Heart right ventricle (tissue), 16 donors: ENCODE results near the gene CFAP298. TPM values are rescaled to one million over a fixed set of nuclear protein-coding genes. Genes with fewer than 3 reads are reported as not detected.
A peak's percentile ranks its signal among the peaks of the same experiment; 100 is the strongest.

Experiments used
- ATAC-seq, 8 donors: fragments of 200-7000 bp; cut with Tn5 transposase; one replicate each; pipeline ENCODE4 v1.9.1; 2020; ENCODE audit warnings: mild to moderate bottlenecking in 8 of 8, moderate library complexity in 8 of 8, moderate number of reproducible peaks in 1 of 8
- DNase-seq, 2 donors: peaks; one replicate each; pipeline ENCODE4 v3.0.0-alpha.2; 2020
- H3K27ac ChIP-seq, 10 donors: fragments of 200-600 bp; sonication (generic) in 2 of 10; one replicate each; pipeline versions ENCODE4 v1.5.0 to v1.8.0; 2020 to 2022; ENCODE audit warnings: mild to moderate bottlenecking in 3 of 10
- H3K27me3 ChIP-seq, 7 donors: fragments of 200-600 bp; one replicate each; pipeline ENCODE4 v1.8.0; 2021 to 2022; ENCODE audit warnings: mild to moderate bottlenecking in 2 of 7
- H3K36me3 ChIP-seq, 9 donors: fragments of 200-600 bp; sonication (generic) in 1 of 9; one replicate each; pipeline versions ENCODE4 v1.5.0 to v1.8.0; 2020 to 2022; ENCODE audit warnings: mild to moderate bottlenecking in 2 of 9
- H3K4me1 ChIP-seq, 9 donors: fragments of 200-600 bp; sonication (generic) in 1 of 9; one replicate each; pipeline versions ENCODE4 v1.5.0 to v1.8.0; 2020 to 2022; ENCODE audit warnings: mild to moderate bottlenecking in 4 of 9
- H3K4me3 ChIP-seq, 10 donors: fragments of 200-600 bp; sonication (generic) in 2 of 10; one replicate each; pipeline versions ENCODE4 v1.5.0 to v1.8.0; 2020 to 2022; ENCODE audit warnings: mild to moderate bottlenecking in 7 of 10, moderate library complexity in 2 of 10
- H3K9me3 ChIP-seq, 11 donors: fragments of 200-600 bp in 10 of 11; sonication (generic) in 2 of 11; one replicate each; pipeline versions ENCODE4 v1.5.0 to v1.8.0; 2013 to 2022; ENCODE audit warnings: mild to moderate bottlenecking in 2 of 11, control low read depth in 1 of 11, moderate library complexity in 1 of 11
- WGBS, 2 donors: extraction: QIAGEN DNeasy Blood & Tissue Kit; methylation state at CpG; one replicate each; pipeline ENCODE4 v1.1.7; 2013; ENCODE audit warnings: inconsistent platforms in 1 of 2; 5-methylcytosine and 5-hydroxymethylcytosine counted together
- intact Hi-C, 10 donors: fragments of 100-400 bp; cut with DNase I; formaldehyde crosslinking; loops; one replicate each; pipeline versions ENCODE4 v1.11.1 to v1.14.2; 2022
- polyA plus RNA-seq, 2 donors: library from polyadenylated mRNA; stranded (reverse); fragments of 200-250 nt; gene quantifications; one replicate each; pipeline ENCODE4 v1.2.3, GENCODE V29; 2013
- total RNA-seq, 10 donors: library from RNA; stranded (reverse); fragmentation: NEBNext Ultra II Directional in 3 of 10; extraction: Animal tissue kit (Norgen Biotek cat#: 25700) in 3 of 10; gene quantifications; one replicate each; pipeline versions ENCODE4 v1.2.1 to v1.2.4, GENCODE V29; 2021 to 2023
- TF ChIP-seq, protein P1 (sequence below), 9 donors: fragments of 200-600 bp; sonication (generic) in 2 of 9; IDR thresholded peaks; one replicate each; pipeline versions ENCODE4 v1.5.0 to v1.8.0; 2021 to 2022; ENCODE audit warnings: antibody characterized with exemption in 9 of 9, mild to moderate bottlenecking in 5 of 9, moderate library complexity in 1 of 9
- donor health status: Arrhythmogenic right ventricular cardiomyopathy.
- donor health status: ischemic (EF 13 %, LVEDD 7.1; RV severe dilation, severe dysfunction).
- donor health status: healthy with polysubstance abuse.
- donor health status: DM: no; HTN: yes; CAD: no.
- donor health status: DM: no; HTN: no; CAD: no.
- donor health status: ischemic (EF 25% LVEDD 6.9; RV normal size, moderate dysfunction).
- donor health status: ischemic (EF 25% LVEDD 5.7; RV mildly dilated, moderate dysfunction).
- donor health status: healthy.
- donor health status: DM: yes; HTN: yes; CAD: no.
- donor health status: Ischemic cardiomyopathy.
- donor health status: ischemic (EF 35%, LVEDD 5.7; RV mildly dilated, moderate dysfunction).
- donor health status: nonischemic (EF 11% LVEDD 7.7; RV severe dilation, severe dysfunction).
- donor health status: DM: yes; HTN: yes; CAD: no.
- donor health status: PGD.
- donor health status: ischemic (EF 29% LVEDD 5.4; RV normal size, mild dysfunction).
- donor health status: nonischemic (EF 23%, LVEDD 6.1; RV moderate dilation, normal function).

The CFAP298 gene
- total and polyA plus RNA-seq, 12 donors, result 15.8 to 40.6 (median 21.9) TPM

DNA sequence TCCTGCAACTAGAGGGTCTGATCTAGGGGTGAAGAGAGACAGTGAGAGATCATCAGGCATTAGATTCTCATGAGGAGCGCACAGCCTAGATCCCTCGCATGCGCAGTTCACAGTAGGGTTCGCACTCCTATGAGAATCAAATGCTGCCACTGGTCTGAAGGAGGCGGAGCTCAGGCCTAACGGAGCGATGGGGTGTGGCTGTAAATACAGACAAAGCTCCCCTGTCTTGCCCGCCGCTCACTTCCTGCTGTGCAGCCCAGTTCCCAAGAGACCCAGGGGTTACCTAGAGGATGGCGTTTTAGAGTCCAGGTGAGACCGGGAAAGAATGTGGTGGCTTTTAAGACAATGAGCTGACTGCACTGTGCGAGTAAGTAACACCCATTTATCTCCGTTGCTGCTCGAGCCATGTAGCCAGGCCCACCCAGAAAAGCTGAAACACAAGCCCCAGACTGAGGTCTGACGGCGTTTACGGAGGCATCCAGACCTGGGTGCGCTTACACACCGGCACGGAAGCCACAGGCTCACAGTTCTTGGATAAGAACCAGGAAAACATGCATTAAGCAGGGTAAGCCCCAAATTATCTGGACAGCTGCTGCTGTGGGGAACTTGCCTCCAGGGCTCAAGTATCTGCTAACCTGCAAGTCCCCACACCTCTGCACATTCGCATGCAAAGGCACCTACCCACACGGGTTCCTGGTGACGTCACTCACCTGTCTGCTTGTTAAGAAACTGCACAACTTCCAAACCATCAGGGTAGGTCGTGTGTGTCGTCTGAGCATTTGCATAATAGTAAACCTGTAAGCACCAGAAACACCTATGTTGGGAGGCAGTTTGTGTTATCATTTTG lies 39.4 kb downstream of the CFAP298 start:
- H3K4me3 ChIP-seq, result no peak overlapping the region
- no peaks in the 10 kb centered on the region for H3K27me3 ChIP-seq
- H3K27ac ChIP-seq, result no peak overlapping the region
- H3K36me3 ChIP-seq, result peaks cover 0 to 10% (median 0%) of the 10 kb centered on the region in 9 donors
- H3K4me1 ChIP-seq, result peaks cover 0 to 18% (median 9%) of the 10 kb centered on the region in 9 donors
- ATAC-seq (no peak), DNase-seq (no peak)
- TF ChIP-seq, protein P1, sequence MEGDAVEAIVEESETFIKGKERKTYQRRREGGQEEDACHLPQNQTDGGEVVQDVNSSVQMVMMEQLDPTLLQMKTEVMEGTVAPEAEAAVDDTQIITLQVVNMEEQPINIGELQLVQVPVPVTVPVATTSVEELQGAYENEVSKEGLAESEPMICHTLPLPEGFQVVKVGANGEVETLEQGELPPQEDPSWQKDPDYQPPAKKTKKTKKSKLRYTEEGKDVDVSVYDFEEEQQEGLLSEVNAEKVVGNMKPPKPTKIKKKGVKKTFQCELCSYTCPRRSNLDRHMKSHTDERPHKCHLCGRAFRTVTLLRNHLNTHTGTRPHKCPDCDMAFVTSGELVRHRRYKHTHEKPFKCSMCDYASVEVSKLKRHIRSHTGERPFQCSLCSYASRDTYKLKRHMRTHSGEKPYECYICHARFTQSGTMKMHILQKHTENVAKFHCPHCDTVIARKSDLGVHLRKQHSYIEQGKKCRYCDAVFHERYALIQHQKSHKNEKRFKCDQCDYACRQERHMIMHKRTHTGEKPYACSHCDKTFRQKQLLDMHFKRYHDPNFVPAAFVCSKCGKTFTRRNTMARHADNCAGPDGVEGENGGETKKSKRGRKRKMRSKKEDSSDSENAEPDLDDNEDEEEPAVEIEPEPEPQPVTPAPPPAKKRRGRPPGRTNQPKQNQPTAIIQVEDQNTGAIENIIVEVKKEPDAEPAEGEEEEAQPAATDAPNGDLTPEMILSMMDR (IDR thresholded peaks at IDR 0.05), result no peak
- H3K9me3 ChIP-seq, result no peaks in the 10 kb centered on the region
- intact Hi-C loops, result loop anchor here in 3 of 10 donors (5.0 to 10.0 kb wide), 2 partner anchors 168 to 170 kb away; no protein-coding TSS in a partner anchor
- WGBS, 2 donors, result 73 to 76% methylated on average over 25 of the region's 25 CpGs

DNA sequence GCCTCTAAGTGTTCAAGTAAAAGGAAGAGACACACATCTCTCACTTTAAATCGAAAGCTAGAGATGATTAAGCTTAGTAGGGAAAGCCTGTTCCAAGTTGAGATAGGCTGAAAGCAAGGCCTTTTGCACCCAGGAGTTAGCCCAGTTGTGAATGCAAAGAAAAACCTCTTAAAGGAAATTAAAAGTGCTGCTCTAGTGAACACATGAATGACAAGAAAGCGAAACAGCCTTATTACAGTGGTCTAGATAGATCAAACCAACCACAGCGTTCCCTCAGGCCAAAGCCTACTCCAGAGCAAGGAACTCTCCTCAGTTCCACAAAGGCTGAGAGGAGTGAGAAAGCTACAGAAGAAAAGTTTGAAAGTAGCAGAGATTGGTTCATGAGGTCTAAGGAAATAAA lies 41.7 kb downstream of the CFAP298 start:
- Histone ChIP-seq H3K27me3 (no peaks in the 10 kb centered on the region), H3K27ac (no peak overlapping the region), H3K4me1 (peaks cover 0 to 18% (median 9%) of the 10 kb centered on the region in 9 donors), H3K9me3 (peaks cover 0 to under 1% (median 0%) of the 10 kb centered on the region in 11 donors), H3K4me3 (no peak overlapping the region), H3K36me3 (no peaks in the 10 kb centered on the region)
- TF ChIP-seq, protein P1 (IDR thresholded peaks at IDR 0.05), result no peak
- WGBS, 2 donors, result 95 to 96% methylated on average over 3 of the region's 3 CpGs
- intact Hi-C loops, result loop anchor here in 4 of 10 donors (2.0 to 10.0 kb wide), 3 partner anchors 166 to 168 kb away; no protein-coding TSS in a partner anchor
- ATAC-seq (no peak), DNase-seq (no peak)

DNA sequence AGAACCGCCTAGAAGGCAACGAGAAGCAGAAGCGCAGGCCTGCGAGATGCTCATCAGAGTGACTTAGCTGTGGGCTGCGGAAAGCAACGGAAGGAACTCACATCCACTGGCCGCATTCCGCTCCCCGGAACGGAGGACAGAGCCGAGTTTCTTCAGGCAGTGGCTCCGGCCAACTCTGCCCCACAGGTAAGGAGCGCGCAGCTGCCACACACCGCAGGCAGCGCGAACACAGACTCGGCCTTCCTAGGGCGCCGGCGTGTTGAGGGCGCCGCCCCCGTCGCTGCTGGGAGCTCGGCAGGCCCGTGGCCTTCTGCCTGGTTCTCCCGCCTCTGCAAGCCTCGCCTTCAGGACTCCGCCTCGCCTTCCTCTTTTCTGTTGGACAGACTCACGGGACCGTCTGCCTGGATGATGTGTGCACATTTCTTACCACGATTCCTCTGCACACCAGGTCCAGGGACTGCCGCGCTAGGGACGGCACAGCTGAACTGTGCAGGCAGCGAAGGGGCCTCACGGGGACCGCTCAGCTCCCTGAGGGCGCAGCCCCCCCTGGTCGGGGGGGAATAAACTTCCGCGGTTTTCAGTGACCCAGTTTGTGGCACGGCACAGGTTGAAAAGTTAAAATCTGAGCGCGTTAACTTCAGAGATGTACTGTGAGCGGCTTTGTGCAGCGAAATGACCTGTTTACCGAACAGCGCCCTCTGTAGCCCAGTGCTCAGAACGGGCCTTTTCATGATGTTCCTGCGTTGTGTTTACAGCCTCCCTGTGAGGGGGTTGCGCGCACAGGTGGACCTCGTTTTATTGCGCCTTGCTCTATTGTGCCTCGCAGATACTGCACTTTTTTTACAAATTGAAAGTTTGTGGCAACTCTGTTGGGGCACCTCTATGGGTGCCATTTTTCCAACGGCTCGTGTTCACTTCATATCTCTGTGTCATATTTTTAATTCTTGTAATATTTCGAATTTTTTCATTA lies 42.6 kb downstream of the CFAP298 start:
- Histone ChIP-seq H3K27ac (peak overlapping the region in 9 of 10 donors; percentile 54 to 90 (median 83)), H3K4me1 (peaks cover 0 to 18% (median 9%) of the 10 kb centered on the region in 9 donors), H3K36me3 (no peaks in the 10 kb centered on the region), H3K4me3 (peak overlapping the region; percentile 30 to 72 (median 62)), H3K27me3 (no peaks in the 10 kb centered on the region), H3K9me3 (peaks cover 0 to 10% (median 0%) of the 10 kb centered on the region in 11 donors)
- 5 to 6% methylated on average over 61 of the region's 61 CpGs for WGBS, 2 donors
- peak; percentile 90 to 96 (median 92) for ATAC-seq
- intact Hi-C loops, result loop anchor here in 8 of 10 donors (2.0 to 10.0 kb wide), 5 partner anchors 157 to 167 kb away; partner anchors contain the start of gene EVA1C (in 1 of the 8)
- DNase-seq, result peak; percentile 64 to 82
- TF ChIP-seq, protein P1 (IDR thresholded peaks at IDR 0.05), result peak; percentile 67 to 91 (median 84)
